ENCODE data around the gene CAAP1. TPM values are rescaled to one million over a fixed set of nuclear protein-coding genes. Genes with fewer than 3 reads are reported as not detected.
A peak's percentile ranks its signal among the peaks of the same experiment; 100 is the strongest.
"Not testable (repeated sequence)": the region's sequence is repeated elsewhere in the genome, so short reads cannot be mapped to it uniquely, and the experiment has no call there.

The CAAP1 gene
- polyA plus RNA-seq, 1 donor (not counting 4 experiments of a cell fraction or from before 2014, with no cell fraction given), result 14.4 TPM

DNA sequence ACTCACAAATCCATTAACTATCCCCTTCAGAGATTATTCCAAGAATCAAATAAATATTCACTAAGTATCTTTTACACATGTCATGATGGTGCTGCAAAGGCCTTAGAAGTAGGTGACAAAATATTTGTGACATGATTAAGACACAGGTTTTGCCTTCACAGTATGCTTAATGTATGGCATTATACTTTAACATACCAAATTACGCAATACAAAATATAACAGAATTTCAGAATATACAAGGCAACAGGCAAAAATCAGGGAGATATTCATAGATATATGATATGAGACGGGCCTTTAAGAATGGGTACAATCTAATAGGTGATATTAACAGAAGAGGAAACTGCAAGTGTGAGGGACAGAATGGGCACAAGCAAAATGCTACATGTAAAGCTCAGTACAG lies 41.6 kb downstream of the CAAP1 start:
- Histone ChIP-seq H3K4me1 (ENCODE audit: control insufficient read depth, extremely low read depth, insufficient read depth, low read length) (no peaks in the 10 kb centered on the region), H2AFZ (ENCODE audit: control insufficient read depth, low read length) (no peak overlapping the region), H3K9me1 (ENCODE audit: control insufficient read depth, extremely low read depth, insufficient read depth, low read length) (no peaks in the 10 kb centered on the region), H3K9ac (ENCODE audit: control insufficient read depth, extremely low read depth, insufficient read depth, low read length) (no peak overlapping the region), H3K9me3 (ENCODE audit: control insufficient read depth, low read depth, low read length) (no peaks in the 10 kb centered on the region), H3K4me3 (ENCODE audit: control insufficient read depth in 2 of 3, extremely low read depth in 1 of 3, insufficient read depth in 2 of 3, low read depth in 1 of 3, low read length in 3 of 3) (no peak overlapping the region), H3K79me2 (ENCODE audit: control insufficient read depth, insufficient read depth, low read length) (no peaks in the 10 kb centered on the region), H3K27ac (ENCODE audit: control insufficient read depth, insufficient read depth, low read length) (no peak overlapping the region), H3K4me2 (ENCODE audit: control insufficient read depth, extremely low read depth, insufficient read depth, low read depth, low read length) (no peak overlapping the region), H4K20me1 (ENCODE audit: control insufficient read depth, extremely low read depth, insufficient read depth, low read length) (no peaks in the 10 kb centered on the region), H3K27me3 (ENCODE audit: control insufficient read depth, extremely low read depth, insufficient read depth, low read length) (no peaks in the 10 kb centered on the region), H3K36me3 (ENCODE audit: control insufficient read depth in 2 of 2, extremely low read depth in 1 of 2, insufficient read depth in 2 of 2, low read length in 2 of 2) (peaks cover 0 to 3% of the 10 kb centered on the region in 2 experiments)
- DNase-seq (ENCODE audit: low read depth, low spot score) (no peak), FAIRE-seq (no peak)
- TF ChIP-seq EZH2 (IDR thresholded peaks at IDR 0.05; ENCODE audit: low read length) (no peak), CTCF (optimal IDR thresholded peaks at IDR 0.05 in 1 of 3, IDR thresholded peaks at IDR 0.05 in 1 of 3, conservative IDR thresholded peaks at IDR 0.05 in 1 of 3; ENCODE audit: extremely low read depth in 1 of 3, insufficient read depth in 2 of 3, low read length in 3 of 3) (no peak)
- dilution Hi-C loops (cut with MboI; ENCODE audit: extremely low pct_ligation_motif_present, low sequenced_read_pairs), result no loop called here

- Histone ChIP-seq H3K4me1 (ENCODE audit: control insufficient read depth, extremely low read depth, insufficient read depth, low read length) (peaks cover 5% of the 10 kb centered on the region), H3K27me3 (ENCODE audit: control insufficient read depth, extremely low read depth, insufficient read depth, low read length) (no peaks in the 10 kb centered on the region), H3K4me2 (ENCODE audit: control insufficient read depth, extremely low read depth, insufficient read depth, low read depth, low read length) (peak overlapping the region; percentile 14), H3K79me2 (ENCODE audit: control insufficient read depth, insufficient read depth, low read length) (no peaks in the 10 kb centered on the region), H3K9me3 (ENCODE audit: control insufficient read depth, low read depth, low read length) (no peaks in the 10 kb centered on the region), H3K9ac (ENCODE audit: control insufficient read depth, extremely low read depth, insufficient read depth, low read length) (no peak overlapping the region), H3K9me1 (ENCODE audit: control insufficient read depth, extremely low read depth, insufficient read depth, low read length) (no peaks in the 10 kb centered on the region), H2AFZ (ENCODE audit: control insufficient read depth, low read length) (no peak overlapping the region), H3K36me3 (ENCODE audit: control insufficient read depth in 2 of 2, extremely low read depth in 1 of 2, insufficient read depth in 2 of 2, low read length in 2 of 2) (no peaks in the 10 kb centered on the region), H3K4me3 (ENCODE audit: control insufficient read depth in 2 of 3, extremely low read depth in 1 of 3, insufficient read depth in 2 of 3, low read depth in 1 of 3, low read length in 3 of 3) (no peak overlapping the region), H3K27ac (ENCODE audit: control insufficient read depth, insufficient read depth, low read length) (no peak overlapping the region), H4K20me1 (ENCODE audit: control insufficient read depth, extremely low read depth, insufficient read depth, low read length) (no peaks in the 10 kb centered on the region)
- no peak for DNase-seq (ENCODE audit: low read depth, low spot score)
- no peak for FAIRE-seq
- no peak for TF ChIP-seq CTCF (optimal IDR thresholded peaks at IDR 0.05 in 1 of 3, IDR thresholded peaks at IDR 0.05 in 1 of 3, conservative IDR thresholded peaks at IDR 0.05 in 1 of 3; ENCODE audit: extremely low read depth in 1 of 3, insufficient read depth in 2 of 3, low read length in 3 of 3)
- TF ChIP-seq EZH2 (IDR thresholded peaks at IDR 0.05; ENCODE audit: low read length), result no peak
- dilution Hi-C loops (cut with MboI; ENCODE audit: extremely low pct_ligation_motif_present, low sequenced_read_pairs), result no loop called here
Measured at GRCh38 chr9:26833792-26834191, 58.8 kb downstream of the CAAP1 start.

- H3K4me1 ChIP-seq (ENCODE audit: control insufficient read depth, extremely low read depth, insufficient read depth, low read length); H3K9me1 ChIP-seq (ENCODE audit: control insufficient read depth, extremely low read depth, insufficient read depth, low read length); H3K27me3 ChIP-seq (ENCODE audit: control insufficient read depth, extremely low read depth, insufficient read depth, low read length); H3K9me3 ChIP-seq (ENCODE audit: control insufficient read depth, low read depth, low read length); H3K79me2 ChIP-seq (ENCODE audit: control insufficient read depth, insufficient read depth, low read length); H3K27ac ChIP-seq (ENCODE audit: control insufficient read depth, insufficient read depth, low read length); H3K4me3 ChIP-seq (ENCODE audit: control insufficient read depth in 2 of 3, extremely low read depth in 1 of 3, insufficient read depth in 2 of 3, low read depth in 1 of 3, low read length in 3 of 3); dilution Hi-C loops (cut with MboI; ENCODE audit: extremely low pct_ligation_motif_present, low sequenced_read_pairs); FAIRE-seq; H3K9ac ChIP-seq (ENCODE audit: control insufficient read depth, extremely low read depth, insufficient read depth, low read length); DNase-seq (ENCODE audit: low read depth, low spot score); H2AFZ ChIP-seq (ENCODE audit: control insufficient read depth, low read length); H4K20me1 ChIP-seq (ENCODE audit: control insufficient read depth, extremely low read depth, insufficient read depth, low read length); H3K36me3 ChIP-seq (ENCODE audit: control insufficient read depth in 2 of 2, extremely low read depth in 1 of 2, insufficient read depth in 2 of 2, low read length in 2 of 2); H3K4me2 ChIP-seq (ENCODE audit: control insufficient read depth, extremely low read depth, insufficient read depth, low read depth, low read length): not testable (repeated sequence)
Measured at GRCh38 chr9:26828391-26828955, 64.1 kb downstream of the CAAP1 start.
